ENCODE measurements around the gene LMX1B.

LMX1B gene

GRCh38 chr9:126694206-126695081 is 80.7 kb downstream of the LMX1B start:
- Histone ChIP-seq H3K9me3 (no peaks in the 10 kb centered on the region), H3K36me3 (replicated peaks) (no peaks in the 10 kb centered on the region), H3K4me1 (no peaks in the 10 kb centered on the region), H3K27me3 (ENCODE audit: low read depth) (no peaks in the 10 kb centered on the region), H3K4me3 (no peak overlapping the region)
- in situ Hi-C loops (cut with MboI; ENCODE audit: low sequenced_read_pairs) = loop anchor here (5.0 kb wide), 1 partner anchor 82 kb away; the partner anchor contains the start of gene LMX1B
- peak in 1 of 2 experiments; percentile 3 for DNase-seq (ENCODE audit: low spot score in 2 of 2)

DNA sequence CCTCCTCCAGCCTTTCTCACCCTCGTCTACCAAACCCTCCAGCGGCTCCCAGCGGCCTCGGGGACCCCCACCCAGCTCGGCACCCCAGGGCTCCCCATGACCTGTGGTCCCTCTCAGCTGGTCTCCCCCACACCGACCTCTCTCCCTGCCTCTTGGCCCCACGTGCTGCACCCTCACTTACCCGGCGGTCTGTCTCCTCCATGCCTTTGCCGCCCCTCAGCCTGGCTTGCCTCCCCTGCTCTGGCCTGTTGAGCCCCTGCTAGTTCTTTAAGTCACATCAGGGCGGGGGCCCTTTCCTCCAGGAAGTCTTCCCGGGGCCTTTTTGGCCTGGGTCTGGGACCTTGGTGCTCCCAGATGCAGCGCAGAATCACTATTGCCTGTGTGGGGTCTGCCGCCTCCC is 81.5 kb downstream of the LMX1B start:
- no peaks in the 10 kb centered on the region for H3K9me3 ChIP-seq
- no peak for DNase-seq (ENCODE audit: low spot score in 2 of 2)
- no peak overlapping the region for H3K4me3 ChIP-seq
- H3K27me3 ChIP-seq (ENCODE audit: low read depth) = no peaks in the 10 kb centered on the region
- no peaks in the 10 kb centered on the region for H3K4me1 ChIP-seq
- no peaks in the 10 kb centered on the region for H3K36me3 ChIP-seq (replicated peaks)
- in situ Hi-C loops (cut with MboI; ENCODE audit: low sequenced_read_pairs) = no loop called here

GRCh38 chr9:126695701-126696400 is 82.1 kb downstream of the LMX1B start:
- no peak for DNase-seq (ENCODE audit: low spot score in 2 of 2)
- in situ Hi-C loops (cut with MboI; ENCODE audit: low sequenced_read_pairs) = no loop called here
- Histone ChIP-seq H3K36me3 (replicated peaks) (no peaks in the 10 kb centered on the region), H3K27me3 (ENCODE audit: low read depth) (no peaks in the 10 kb centered on the region), H3K4me1 (no peaks in the 10 kb centered on the region), H3K9me3 (no peaks in the 10 kb centered on the region), H3K4me3 (no peak overlapping the region)

GRCh38 chr9:126696401-126697145 is 82.8 kb downstream of the LMX1B start:
- DNase-seq (ENCODE audit: low spot score in 2 of 2) = no peak
- Histone ChIP-seq H3K36me3 (replicated peaks) (no peaks in the 10 kb centered on the region), H3K4me1 (no peaks in the 10 kb centered on the region), H3K4me3 (no peak overlapping the region), H3K27me3 (ENCODE audit: low read depth) (no peaks in the 10 kb centered on the region), H3K9me3 (no peaks in the 10 kb centered on the region)
- in situ Hi-C loops (cut with MboI; ENCODE audit: low sequenced_read_pairs) = no loop called here

DNA sequence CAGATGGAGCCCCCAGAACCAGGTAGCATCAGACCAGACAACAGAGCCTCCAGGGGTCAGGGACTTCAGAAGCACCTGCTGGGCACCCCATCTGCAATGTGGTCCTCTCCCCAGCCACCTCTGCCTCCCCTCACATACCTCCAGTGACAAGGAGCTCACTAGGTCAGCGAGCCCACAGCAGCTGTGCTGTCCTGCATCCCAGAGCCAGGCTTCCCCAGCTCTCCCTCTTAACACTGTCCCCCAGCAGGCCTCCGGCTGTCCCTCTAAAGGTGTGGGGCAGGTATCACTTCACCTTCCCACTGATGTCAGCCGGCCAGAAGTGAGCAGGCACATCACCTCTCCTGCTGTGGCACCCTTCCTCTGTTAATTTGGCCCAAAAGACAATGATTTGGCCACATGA is 83.6 kb downstream of the LMX1B start:
- H3K4me1 ChIP-seq = no peaks in the 10 kb centered on the region
- DNase-seq (ENCODE audit: low spot score in 2 of 2) = peak in 1 of 2 experiments; percentile 4
- H3K9me3 ChIP-seq = no peaks in the 10 kb centered on the region
- in situ Hi-C loops (cut with MboI; ENCODE audit: low sequenced_read_pairs) = no loop called here
- no peaks in the 10 kb centered on the region for H3K27me3 ChIP-seq (ENCODE audit: low read depth)
- H3K36me3 ChIP-seq (replicated peaks) = no peaks in the 10 kb centered on the region
- no peak overlapping the region for H3K4me3 ChIP-seq

DNA sequence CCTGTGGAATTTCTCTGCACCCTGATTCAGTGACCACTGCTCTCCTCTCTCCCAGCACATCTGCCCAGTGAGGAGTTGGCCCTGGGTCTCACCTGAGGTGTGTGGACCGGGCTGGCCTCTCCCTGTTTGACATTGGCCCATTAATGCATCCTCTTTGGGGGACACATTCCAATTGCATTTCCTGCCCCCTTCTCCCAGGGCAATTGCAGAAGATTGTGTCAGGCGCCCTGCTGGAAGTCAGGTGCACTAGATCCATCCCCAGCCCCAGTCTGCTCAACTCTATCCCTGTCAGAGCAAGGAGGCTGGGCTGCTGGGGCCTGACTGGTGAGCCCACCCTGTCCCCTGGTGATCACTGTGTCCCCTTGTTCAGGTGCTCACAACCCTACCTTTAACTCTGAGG is 84.5 kb downstream of the LMX1B start:
- no peak for DNase-seq (ENCODE audit: low spot score in 2 of 2)
- Histone ChIP-seq H3K4me1 (peaks cover 8% of the 10 kb centered on the region), H3K4me3 (no peak overlapping the region), H3K36me3 (replicated peaks) (no peaks in the 10 kb centered on the region), H3K27me3 (ENCODE audit: low read depth) (no peaks in the 10 kb centered on the region), H3K9me3 (no peaks in the 10 kb centered on the region)
- in situ Hi-C loops (cut with MboI; ENCODE audit: low sequenced_read_pairs) = no loop called here

GRCh38 chr9:126698756-126699155 is 85.0 kb downstream of the LMX1B start:
- Histone ChIP-seq H3K4me1 (peaks cover 9% of the 10 kb centered on the region), H3K4me3 (no peak overlapping the region), H3K27me3 (ENCODE audit: low read depth) (no peaks in the 10 kb centered on the region), H3K36me3 (replicated peaks) (no peaks in the 10 kb centered on the region), H3K9me3 (no peaks in the 10 kb centered on the region)
- in situ Hi-C loops (cut with MboI; ENCODE audit: low sequenced_read_pairs) = no loop called here
- DNase-seq (ENCODE audit: low spot score in 2 of 2) = peak in 1 of 2 experiments; percentile 6

DNA sequence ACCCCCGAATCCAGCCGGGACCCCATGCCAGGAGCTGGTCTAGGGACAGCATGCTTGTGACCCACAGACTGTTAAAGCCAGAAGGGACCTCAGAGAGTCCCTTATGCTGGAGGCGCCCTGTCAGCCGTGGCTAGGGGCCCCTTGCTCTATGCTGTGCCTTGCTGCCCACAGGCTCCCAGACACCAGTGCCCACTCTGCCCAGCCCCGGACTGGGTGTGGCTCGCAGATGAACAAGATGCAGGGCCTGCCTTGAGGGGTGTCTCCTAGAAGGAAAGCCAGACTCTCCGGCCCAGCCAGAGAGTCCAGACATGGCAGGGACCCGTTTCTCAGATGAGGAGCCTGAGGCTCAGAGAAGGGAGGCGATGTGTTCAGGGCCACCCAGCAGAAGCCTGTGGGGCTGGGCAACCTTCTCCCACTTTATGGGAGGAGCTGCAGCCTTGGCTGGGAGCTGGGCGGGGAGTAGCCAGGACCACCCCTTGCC is 85.7 kb downstream of the LMX1B start:
- Histone ChIP-seq H3K4me1 (peaks cover 9% of the 10 kb centered on the region), H3K27me3 (ENCODE audit: low read depth) (no peaks in the 10 kb centered on the region), H3K9me3 (no peaks in the 10 kb centered on the region), H3K36me3 (replicated peaks) (no peaks in the 10 kb centered on the region), H3K4me3 (no peak overlapping the region)
- in situ Hi-C loops (cut with MboI; ENCODE audit: low sequenced_read_pairs) = no loop called here
- peak in 1 of 2 experiments; percentile 6 for DNase-seq (ENCODE audit: low spot score in 2 of 2)

GRCh38 chr9:126700296-126700695 is 86.6 kb downstream of the LMX1B start:
- peak in 1 of 2 experiments; percentile 6 for DNase-seq (ENCODE audit: low spot score in 2 of 2)
- in situ Hi-C loops (cut with MboI; ENCODE audit: low sequenced_read_pairs) = no loop called here
- peaks cover 12% of the 10 kb centered on the region for H3K4me1 ChIP-seq
- H3K4me3 ChIP-seq = no peak overlapping the region
- H3K36me3 ChIP-seq (replicated peaks) = no peaks in the 10 kb centered on the region
- H3K9me3 ChIP-seq = no peaks in the 10 kb centered on the region
- H3K27me3 ChIP-seq (ENCODE audit: low read depth) = no peaks in the 10 kb centered on the region

DNA sequence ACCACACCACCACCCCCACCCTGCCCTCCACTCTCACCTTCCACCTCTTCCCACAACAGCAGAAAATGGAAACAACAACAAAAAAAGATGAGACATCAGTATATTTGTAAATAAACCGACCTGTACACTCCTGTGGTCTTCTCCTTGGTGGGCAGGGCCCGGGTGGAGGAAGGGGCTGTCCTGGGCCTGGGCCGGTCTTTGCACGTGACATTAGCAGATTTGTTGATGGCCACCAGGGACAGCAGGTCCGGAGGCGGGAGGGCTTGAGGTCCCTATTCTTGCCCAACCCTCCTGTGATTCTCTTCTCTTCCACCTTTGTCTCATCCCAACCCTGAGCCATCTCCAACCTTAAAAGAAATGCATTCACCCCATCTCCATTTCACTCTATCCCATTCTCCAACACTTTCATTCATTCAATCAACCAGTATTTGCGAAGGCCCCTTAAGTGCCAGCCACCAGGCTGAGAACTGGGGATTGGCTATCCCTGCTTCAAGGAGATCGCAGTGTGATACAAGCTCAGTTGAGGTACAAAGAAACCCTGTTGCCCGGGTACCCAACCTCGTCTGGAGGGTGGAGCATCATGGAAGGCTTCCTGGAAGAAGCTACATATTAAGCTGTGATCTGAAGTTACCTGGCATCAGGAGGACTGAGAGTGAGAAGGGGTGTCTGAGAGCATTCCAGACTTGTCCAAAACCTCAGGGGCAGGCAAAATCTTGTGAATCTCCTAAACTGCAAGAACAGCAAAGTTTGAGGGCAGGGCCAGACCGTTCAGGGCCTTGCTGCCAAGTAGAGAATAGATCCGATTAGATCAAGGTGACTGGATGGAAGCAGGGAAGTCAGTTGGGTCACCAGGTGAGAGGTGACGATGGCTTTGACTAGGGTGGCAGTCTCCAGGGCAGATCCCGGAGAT is 87.4 kb downstream of the LMX1B start:
- no peak for DNase-seq (ENCODE audit: low spot score in 2 of 2)

GRCh38 chr9:126701813-126702140 is 88.0 kb downstream of the LMX1B start:
- no peak for DNase-seq (ENCODE audit: low spot score in 2 of 2)
- H3K36me3 ChIP-seq (replicated peaks) = no peaks in the 10 kb centered on the region
- peaks cover 16% of the 10 kb centered on the region for H3K4me1 ChIP-seq
- no peaks in the 10 kb centered on the region for H3K9me3 ChIP-seq
- H3K4me3 ChIP-seq = no peak overlapping the region
- in situ Hi-C loops (cut with MboI; ENCODE audit: low sequenced_read_pairs) = no loop called here
- no peaks in the 10 kb centered on the region for H3K27me3 ChIP-seq (ENCODE audit: low read depth)

More for the DNA sequence above, 87.4 kb downstream of the LMX1B start:
- no peaks in the 10 kb centered on the region for H3K9me3 ChIP-seq
- H3K4me3 ChIP-seq = no peak overlapping the region
- no peaks in the 10 kb centered on the region for H3K27me3 ChIP-seq (ENCODE audit: low read depth)
- peaks cover 16% of the 10 kb centered on the region for H3K4me1 ChIP-seq
- in situ Hi-C loops (cut with MboI; ENCODE audit: low sequenced_read_pairs) = no loop called here
- no peaks in the 10 kb centered on the region for H3K36me3 ChIP-seq (replicated peaks)

DNA sequence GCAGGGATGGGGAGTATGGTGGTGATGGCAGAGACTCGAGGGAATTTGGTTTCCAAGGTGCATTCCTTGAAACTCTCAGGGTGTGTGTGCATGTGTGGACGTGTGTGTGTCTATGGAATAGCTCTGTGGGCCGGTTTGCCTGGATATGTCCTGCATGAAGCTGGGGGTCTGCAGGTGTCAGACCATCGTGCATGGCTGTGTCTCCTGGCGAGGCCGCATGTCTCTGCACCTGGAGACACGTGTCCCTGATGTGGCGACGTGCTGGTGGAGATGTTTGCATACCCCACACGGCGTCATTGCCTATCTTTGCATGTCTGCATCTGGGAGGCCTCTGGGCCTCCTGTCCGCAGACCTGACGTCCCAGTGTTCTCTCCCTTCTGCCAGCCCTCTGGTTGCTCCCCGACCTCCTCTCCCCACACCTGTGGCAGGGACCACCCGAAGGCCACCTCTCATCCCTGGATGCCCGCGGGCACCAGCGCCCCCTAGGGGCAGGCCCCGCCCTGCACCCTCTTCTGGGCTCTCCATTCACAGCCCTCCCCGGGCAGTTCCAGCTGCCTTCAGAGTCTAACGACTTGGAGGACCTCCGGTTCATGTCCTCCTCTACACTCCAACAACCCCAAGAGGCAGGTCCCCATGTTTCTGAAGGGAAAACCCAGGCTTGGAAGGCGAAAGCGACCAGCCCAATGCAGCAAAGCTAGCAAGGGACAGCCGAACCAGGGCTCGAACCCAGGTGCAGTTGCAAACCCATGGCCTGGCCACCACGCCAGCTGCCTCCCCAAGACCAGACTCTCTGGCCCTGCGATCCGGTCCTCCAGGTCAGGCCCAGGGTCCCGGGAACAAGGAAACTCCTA is 88.6 kb downstream of the LMX1B start:
- Histone ChIP-seq H3K4me3 (no peak overlapping the region), H3K36me3 (replicated peaks) (no peaks in the 10 kb centered on the region), H3K9me3 (no peaks in the 10 kb centered on the region), H3K4me1 (peaks cover 16% of the 10 kb centered on the region), H3K27me3 (ENCODE audit: low read depth) (no peaks in the 10 kb centered on the region)
- DNase-seq (ENCODE audit: low spot score in 2 of 2) = peak in 1 of 2 experiments; percentile 71
- in situ Hi-C loops (cut with MboI; ENCODE audit: low sequenced_read_pairs) = no loop called here

Data from HAP-1 (cell line).